Ecto neural progenitor cell (in vitro differentiated cells): Measurements from ENCODE around the gene ATP2C2.
"Not testable (repeated sequence)": the region's sequence is repeated elsewhere in the genome, so short reads cannot be mapped to it uniquely, and the experiment has no call there.

Source experiments
- DNase-seq: peaks from one replicate; pipeline ENCODE4 v3.0.0-alpha.2; 2018; ENCODE audit warnings: low spot score

ATP2C2 gene

GRCh38 chr16:84368308-84368996 is at the start of gene ATP2C2:
ATP2C2 (plus strand) TSS chr16:84368538; CDS start chr16:84368616, 78 bp downstream.
- peak; percentile 70 for DNase-seq

DNA sequence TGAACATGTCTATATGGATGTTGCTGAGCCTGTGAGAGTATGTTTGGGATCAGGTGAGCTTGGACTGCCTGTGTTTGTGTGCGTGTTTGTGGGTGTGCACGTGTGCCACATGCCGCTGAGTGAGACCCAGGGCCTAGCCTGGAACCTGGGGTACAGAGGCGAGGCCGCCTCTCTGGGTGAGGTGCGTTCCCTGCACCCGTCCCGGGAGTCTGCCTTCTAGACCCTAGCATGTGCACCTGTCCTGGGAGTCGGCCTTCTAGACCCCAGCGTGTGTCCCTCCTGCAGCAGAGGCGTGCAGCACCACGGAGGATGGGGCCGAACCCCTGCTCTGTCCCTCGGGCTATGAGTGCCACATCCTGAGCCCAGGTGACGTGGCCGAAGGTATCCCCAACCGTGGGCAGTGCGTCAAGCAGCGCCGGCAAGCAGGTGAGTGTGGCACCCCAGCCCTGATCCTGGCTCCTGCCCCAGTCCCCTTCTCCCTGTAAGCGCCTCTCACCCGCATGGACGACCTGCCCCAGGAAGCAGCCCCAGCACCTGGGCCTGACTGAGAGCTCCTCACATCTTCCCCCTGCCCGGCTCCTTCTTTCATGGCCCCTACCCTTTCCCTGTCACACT is 49.1 kb upstream of the ATP2C2 start:
- no peak for DNase-seq

DNA sequence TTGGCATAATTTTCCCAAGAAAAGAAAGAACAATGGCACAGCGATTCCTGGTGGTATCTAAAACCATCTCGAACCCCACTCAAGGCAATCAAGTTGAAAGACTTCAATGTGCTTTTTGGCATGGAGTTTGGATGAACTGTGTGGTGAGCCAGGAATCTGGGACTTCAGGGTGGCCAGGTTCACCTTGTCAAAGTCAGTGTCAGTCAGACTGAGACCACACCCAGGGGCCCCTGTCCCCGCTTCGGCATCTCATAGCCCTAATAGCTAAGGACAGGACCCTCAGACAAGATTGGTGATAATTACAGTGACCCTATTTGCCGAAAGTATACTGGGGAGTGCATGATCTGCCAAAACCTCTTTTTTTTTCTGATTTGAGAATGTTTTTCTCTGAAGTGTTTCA is 47.8 kb upstream of the ATP2C2 start:
- no peak for DNase-seq

DNA sequence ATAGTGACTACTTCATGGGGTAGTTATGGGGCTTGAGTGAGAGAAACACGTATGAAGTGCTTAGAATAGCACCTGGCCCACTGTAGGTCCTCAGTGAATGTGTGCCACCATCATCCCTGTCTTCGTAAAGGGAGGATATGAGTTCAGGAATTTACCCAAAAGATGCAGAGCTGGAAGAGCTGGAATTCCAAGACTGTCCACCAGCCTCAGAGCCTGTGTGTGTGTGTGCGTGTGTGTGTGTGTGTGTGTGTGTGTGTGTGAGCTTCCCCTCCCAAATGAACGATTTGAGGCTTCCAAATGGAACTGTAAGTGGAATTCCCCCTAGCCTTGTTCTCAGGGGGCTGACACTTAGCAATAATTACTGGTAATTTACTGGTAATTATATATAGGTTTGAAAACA is 46.4 kb upstream of the ATP2C2 start:
- no peak for DNase-seq

DNA sequence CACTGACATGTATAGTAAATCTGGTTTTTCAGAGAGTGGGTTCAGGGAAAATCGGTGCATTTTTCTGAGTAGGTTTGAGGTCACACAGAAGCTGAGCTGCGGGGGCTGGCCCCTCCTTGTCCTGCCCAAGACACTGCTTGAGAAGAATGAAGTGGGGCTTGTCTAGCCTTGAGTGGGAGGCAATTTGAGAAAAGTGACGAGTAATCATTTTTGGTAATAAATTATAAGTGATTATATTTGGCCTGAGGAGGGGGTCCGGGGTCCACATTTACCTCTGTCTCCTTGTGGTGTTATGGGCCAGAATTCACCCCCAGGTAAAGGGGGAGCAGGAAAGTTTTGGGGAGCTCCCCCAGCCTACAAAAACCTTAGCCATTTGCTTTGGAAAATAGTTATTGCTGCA is 45.6 kb upstream of the ATP2C2 start:
- DNase-seq, result no peak

- DNase-seq, result no peak
Observed at GRCh38 chr16:84323606-84324005, 44.7 kb upstream of the ATP2C2 start.

DNA sequence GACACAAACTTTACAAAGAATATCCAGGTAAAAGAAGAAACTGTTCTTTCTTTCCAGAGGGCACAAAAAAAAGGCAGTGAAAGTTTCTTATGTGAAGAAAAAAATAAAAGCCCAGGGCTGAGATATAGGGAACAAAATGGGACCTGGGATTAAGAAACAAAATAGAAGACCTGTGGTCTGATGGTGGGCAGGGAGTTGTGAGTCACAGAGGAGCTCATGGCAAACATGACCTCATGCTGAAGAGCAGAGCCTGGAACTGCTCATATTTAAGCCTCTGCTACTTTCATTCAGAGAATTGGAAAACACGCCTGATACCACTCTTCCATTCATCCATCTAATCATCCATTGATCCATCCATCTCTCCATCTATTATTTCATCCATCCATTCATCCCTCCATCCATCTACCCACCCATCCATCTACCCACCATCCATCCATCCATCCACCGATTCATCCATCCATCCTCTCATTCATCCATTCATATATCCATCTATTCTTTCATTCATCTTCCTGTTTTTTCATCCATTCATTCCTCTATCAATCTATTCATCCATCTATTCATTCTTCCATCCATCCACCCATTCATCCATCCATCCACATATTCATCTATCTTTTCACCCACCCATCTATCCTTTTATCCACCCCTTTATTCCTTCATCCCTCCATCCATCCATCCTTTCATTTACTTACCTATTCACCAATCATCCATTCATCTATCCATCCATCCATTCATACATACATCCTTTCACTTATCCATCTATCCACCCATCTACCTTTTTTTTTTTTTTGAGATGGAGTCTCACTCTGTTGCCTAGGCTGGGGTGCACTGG is 43.7 kb upstream of the ATP2C2 start:
- no peak for DNase-seq

- no peak for DNase-seq
Observed at GRCh38 chr16:84326545-84326944, 41.8 kb upstream of the ATP2C2 start.

GRCh38 chr16:84327926-84328505 is 40.3 kb upstream of the ATP2C2 start:
- no peak for DNase-seq

DNA sequence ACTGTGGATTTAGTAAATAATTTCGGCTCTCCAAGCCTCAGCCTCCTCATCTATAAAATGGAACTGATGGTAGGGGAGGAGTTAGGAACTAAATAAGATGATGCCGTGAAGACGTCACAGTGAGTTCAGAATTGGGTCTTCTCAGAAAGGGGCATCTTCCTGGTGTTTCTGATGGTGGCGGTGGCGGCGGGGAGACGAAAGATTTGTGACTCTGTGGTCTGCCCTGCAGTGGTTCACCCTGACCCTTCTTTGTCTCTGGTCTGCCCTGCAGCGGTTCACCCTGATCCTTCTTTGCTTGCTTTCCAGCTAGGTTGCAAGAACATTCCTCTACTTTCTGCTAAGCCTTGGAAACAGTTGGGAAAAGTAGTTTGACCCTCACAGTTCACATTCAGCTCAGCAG is 39.3 kb upstream of the ATP2C2 start:
- DNase-seq, result no peak

GRCh38 chr16:84329843-84330684 is 38.3 kb upstream of the ATP2C2 start:
- DNase-seq, result no peak

DNA sequence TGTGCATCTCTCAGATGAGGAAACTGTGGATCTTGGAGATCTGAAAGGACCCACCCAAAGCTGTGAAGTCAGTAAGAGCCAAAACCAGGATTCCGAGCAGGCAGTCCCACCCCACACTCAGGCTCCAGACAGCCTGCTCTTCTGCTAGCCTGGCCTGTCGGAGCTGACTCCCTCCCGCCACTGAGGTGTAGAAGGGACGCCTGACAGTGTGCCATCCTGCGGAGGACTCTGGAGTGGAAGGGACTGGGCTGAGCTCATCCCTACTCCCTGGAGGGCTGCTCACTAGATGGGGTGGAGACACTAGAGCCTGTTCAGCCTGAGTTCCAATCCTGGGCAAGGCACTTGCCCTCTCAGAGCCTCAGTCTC is 37.7 kb upstream of the ATP2C2 start:
- DNase-seq, result no peak

- DNase-seq, result no peak
Observed at GRCh38 chr16:84331998-84332780, 36.1 kb upstream of the ATP2C2 start.

- DNase-seq, result no peak
Observed at GRCh38 chr16:84332975-84333684, 35.2 kb upstream of the ATP2C2 start.

DNA sequence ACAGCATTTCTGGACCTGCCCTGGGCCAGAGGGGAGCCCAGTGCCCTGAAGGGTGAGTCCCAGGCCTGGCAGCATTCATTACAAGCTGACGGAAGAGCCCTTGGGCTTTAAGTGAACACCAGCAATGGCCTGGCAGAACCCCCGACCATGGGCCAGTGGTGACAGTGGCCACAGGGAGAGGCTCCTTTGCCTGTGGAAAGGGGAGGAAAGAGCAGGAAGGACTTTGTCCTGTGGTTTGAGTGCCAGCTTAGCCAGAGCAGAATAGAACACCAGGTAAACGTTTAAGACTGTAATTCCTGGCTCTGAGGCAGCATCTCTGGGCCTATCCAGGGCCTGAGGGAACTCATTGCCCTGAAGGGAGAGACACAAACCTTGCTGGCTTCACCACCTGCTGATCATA is 34.3 kb upstream of the ATP2C2 start:
- DNase-seq, result no peak

GRCh38 chr16:84334482-84334881 is 33.9 kb upstream of the ATP2C2 start:
- no peak for DNase-seq

DNA sequence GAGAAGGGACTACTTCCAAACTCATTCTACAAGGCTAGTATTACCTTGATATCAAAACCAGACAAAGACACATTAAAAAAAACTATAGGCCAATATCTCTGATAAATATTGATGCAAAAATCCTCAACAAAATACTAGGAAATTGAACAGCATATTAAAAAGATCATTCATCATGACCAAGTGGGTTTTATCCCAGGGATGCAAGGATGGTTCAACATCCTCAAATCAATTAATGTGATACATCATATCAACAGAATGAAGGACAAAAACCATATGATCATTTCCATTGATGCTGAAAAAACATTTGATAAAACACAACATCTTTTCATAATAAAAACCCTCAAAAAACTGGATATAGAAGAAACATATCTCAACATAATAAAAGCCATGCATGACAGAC is 31.1 kb upstream of the ATP2C2 start:
- not testable (repeated sequence) for DNase-seq

DNA sequence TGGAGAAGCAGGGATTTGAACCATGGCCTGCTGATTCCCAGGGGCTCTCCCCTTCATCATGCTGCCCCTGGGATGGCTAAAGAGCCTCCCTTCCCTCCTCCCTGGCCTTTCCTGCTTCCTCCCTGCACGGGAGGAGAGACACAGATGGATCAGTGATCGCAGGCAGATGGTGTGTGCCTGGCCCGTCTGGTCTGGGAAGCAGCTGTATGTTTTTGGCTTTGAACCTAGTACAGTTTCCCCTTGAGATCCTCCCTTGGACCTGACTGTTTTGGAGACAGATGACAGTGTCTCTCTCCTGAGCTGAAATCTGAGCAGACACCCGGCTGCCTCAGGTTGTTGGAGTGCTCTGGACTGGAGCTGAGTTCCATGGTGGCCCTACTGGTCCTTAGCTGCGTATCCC is 29.0 kb upstream of the ATP2C2 start:
- DNase-seq, result no peak

DNA sequence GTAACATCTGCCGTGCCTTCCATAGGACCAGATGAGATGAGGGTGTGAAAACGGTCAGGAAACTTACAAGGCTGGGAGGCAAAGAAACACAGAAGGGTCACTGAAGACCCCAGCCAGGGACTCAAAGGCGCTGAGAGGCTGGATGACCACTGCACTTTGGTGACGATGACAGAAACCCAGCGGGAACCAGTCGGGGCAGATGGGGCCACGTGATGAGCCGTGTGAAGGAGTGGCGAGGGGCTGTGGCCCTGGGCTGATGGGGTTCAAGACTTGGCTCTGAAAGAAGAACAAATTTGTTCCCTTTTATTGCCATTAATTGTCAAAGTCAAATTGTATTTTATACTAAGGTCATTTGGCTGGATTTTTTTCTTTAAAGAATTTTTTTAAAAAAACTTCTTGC is 28.6 kb upstream of the ATP2C2 start:
- no peak for DNase-seq

DNA sequence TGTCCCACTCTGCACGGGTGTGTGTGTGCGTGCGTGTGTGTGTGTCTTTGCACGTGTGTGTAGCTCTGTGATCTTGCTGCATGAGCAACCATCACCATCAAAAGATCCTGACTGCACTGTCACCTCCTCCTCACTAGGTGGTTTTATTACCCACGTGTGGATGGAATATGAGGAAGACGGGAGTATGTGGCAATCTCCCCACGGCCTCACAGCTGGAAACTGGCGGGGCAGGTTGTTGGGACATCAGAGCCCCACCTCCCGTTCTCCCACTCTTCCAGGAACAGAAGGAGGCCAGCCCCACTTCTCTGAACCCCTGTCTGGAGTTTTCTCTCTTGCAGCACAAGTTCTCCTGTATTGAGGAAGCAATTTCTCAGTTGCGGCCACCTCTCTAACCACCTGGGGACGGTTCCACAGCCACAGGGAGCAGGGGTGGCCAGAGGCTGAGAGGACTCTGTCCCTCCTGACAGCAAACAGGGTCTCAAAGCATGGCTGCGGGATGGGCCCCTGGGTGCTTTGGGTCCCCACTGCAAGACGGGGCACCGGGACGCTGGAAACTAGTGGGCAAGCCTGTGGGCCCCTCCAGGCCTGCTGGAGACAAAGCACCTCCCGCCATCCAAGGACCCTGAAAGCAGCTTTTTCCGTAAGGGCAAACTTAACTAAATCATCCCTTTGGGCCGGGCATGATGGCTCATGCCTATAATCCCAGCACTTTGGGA is 27.9 kb upstream of the ATP2C2 start:
- DNase-seq, result no peak
